ENCODE results near the gene ENTPD6. TPM values are rescaled to one million over a fixed set of nuclear protein-coding genes. Genes with fewer than 3 reads are reported as not detected.

Gene ENTPD6
- total RNA-seq, 1 experiment from 2014 or later = 56.3 TPM

GRCh38 chr20:25213566-25214425 lies 18.3 kb downstream of the ENTPD6 start:
- no peak for TF ChIP-seq CTCF (IDR thresholded peaks at IDR 0.05; ENCODE audit: unreplicated experiment)
- no peak for DNase-seq
- no TSS peak for BruUV-seq (replicated peaks)
- H3K36me3 Mint-ChIP-seq (ENCODE audit: insufficient read depth, unreplicated experiment) = no peaks in the 10 kb centered on the region
- intact Hi-C loops (cut with micrococcal nuclease; ENCODE audit: unreplicated experiment) = no loop called here
- H3K4me1 Mint-ChIP-seq (ENCODE audit: low read depth, unreplicated experiment) = no peaks in the 10 kb centered on the region
- H3K4me3 Mint-ChIP-seq (ENCODE audit: low read depth, unreplicated experiment) = no peak overlapping the region
- no peaks in the 10 kb centered on the region for H3K27me3 Mint-ChIP-seq (ENCODE audit: unreplicated experiment)
- no peaks in the 10 kb centered on the region for H3K9me3 Mint-ChIP-seq (ENCODE audit: low read depth, unreplicated experiment)
- CTCF ChIA-PET = no interaction called here
- no peak overlapping the region for H3K27ac Mint-ChIP-seq (ENCODE audit: unreplicated experiment)

- Mint-ChIP-seq H3K4me1 (ENCODE audit: low read depth, unreplicated experiment) (no peaks in the 10 kb centered on the region), H3K4me3 (ENCODE audit: low read depth, unreplicated experiment) (no peak overlapping the region), H3K36me3 (ENCODE audit: insufficient read depth, unreplicated experiment) (no peaks in the 10 kb centered on the region), H3K27me3 (ENCODE audit: unreplicated experiment) (no peaks in the 10 kb centered on the region), H3K9me3 (ENCODE audit: low read depth, unreplicated experiment) (no peaks in the 10 kb centered on the region), H3K27ac (ENCODE audit: unreplicated experiment) (no peak overlapping the region)
- no TSS peak for BruUV-seq (replicated peaks)
- CTCF ChIA-PET = no interaction called here
- TF ChIP-seq CTCF (IDR thresholded peaks at IDR 0.05; ENCODE audit: unreplicated experiment) = no peak
- no peak for DNase-seq
- intact Hi-C loops (cut with micrococcal nuclease; ENCODE audit: unreplicated experiment) = no loop called here
These were observed 18.9 kb downstream of the ENTPD6 start for GRCh38 chr20:25214426-25214790.

GRCh38 chr20:25214819-25215218 lies 19.3 kb downstream of the ENTPD6 start:
- no peak for DNase-seq
- Mint-ChIP-seq H3K4me3 (ENCODE audit: low read depth, unreplicated experiment) (no peak overlapping the region), H3K27ac (ENCODE audit: unreplicated experiment) (no peak overlapping the region), H3K9me3 (ENCODE audit: low read depth, unreplicated experiment) (no peaks in the 10 kb centered on the region), H3K4me1 (ENCODE audit: low read depth, unreplicated experiment) (no peaks in the 10 kb centered on the region), H3K27me3 (ENCODE audit: unreplicated experiment) (no peaks in the 10 kb centered on the region), H3K36me3 (ENCODE audit: insufficient read depth, unreplicated experiment) (no peaks in the 10 kb centered on the region)
- no TSS peak for BruUV-seq (replicated peaks)
- intact Hi-C loops (cut with micrococcal nuclease; ENCODE audit: unreplicated experiment) = no loop called here
- no peak for TF ChIP-seq CTCF (IDR thresholded peaks at IDR 0.05; ENCODE audit: unreplicated experiment)
- CTCF ChIA-PET = no interaction called here

GRCh38 chr20:25215521-25215920 lies 20.0 kb downstream of the ENTPD6 start:
- Mint-ChIP-seq H3K4me1 (ENCODE audit: low read depth, unreplicated experiment) (no peaks in the 10 kb centered on the region), H3K9me3 (ENCODE audit: low read depth, unreplicated experiment) (no peaks in the 10 kb centered on the region), H3K36me3 (ENCODE audit: insufficient read depth, unreplicated experiment) (no peaks in the 10 kb centered on the region), H3K4me3 (ENCODE audit: low read depth, unreplicated experiment) (no peak overlapping the region), H3K27ac (ENCODE audit: unreplicated experiment) (no peak overlapping the region), H3K27me3 (ENCODE audit: unreplicated experiment) (no peaks in the 10 kb centered on the region)
- no peak for TF ChIP-seq CTCF (IDR thresholded peaks at IDR 0.05; ENCODE audit: unreplicated experiment)
- intact Hi-C loops (cut with micrococcal nuclease; ENCODE audit: unreplicated experiment) = no loop called here
- BruUV-seq (replicated peaks) = no TSS peak
- CTCF ChIA-PET = no interaction called here
- no peak for DNase-seq
